GM12878 (cell line): ENCODE data around the gene PDZD7. TPM values are rescaled to one million over a fixed set of nuclear protein-coding genes. Genes with fewer than 3 reads are reported as not detected.
A peak's percentile ranks its signal among the peaks of the same experiment; 100 is the strongest.

Source experiments
- BACH1 ChIP-seq: fragments of 450-650 bp; IDR thresholded peaks from 2 replicates; pipeline ENCODE4 v1.6.1; 2017; ENCODE audit warnings: mild to moderate bottlenecking, borderline replicate concordance
- CBFB ChIP-seq: IDR thresholded peaks from 2 replicates; pipeline ENCODE4 v1.6.1; 2016; ENCODE audit warnings: antibody characterized with exemption, low read depth
- IKZF2 ChIP-seq, 2 experiments: fragments of 450-650 bp; IDR thresholded peaks; 2 replicates each; pipeline ENCODE4 v1.6.1; 2017; ENCODE audit warnings: mild to moderate bottlenecking in 2 of 2, moderate library complexity in 2 of 2
- KAT2A ChIP-seq: conservative IDR thresholded peaks from 2 replicates; pipeline ENCODE4 v1.6.1; 2011; ENCODE audit warnings: low read depth, low read length; ENCODE audit not compliant: control insufficient read depth
- MTA3 ChIP-seq: IDR thresholded peaks from 2 replicates; pipeline ENCODE4 v1.6.1; 2012; ENCODE audit warnings: low read length, inconsistent platforms, borderline replicate concordance
- NR2F1 ChIP-seq: fragments of 450-650 bp; conservative IDR thresholded peaks from 2 replicates; pipeline ENCODE4 v1.6.1; 2017; ENCODE audit warnings: mild to moderate bottlenecking
- PML ChIP-seq: IDR thresholded peaks from 2 replicates; pipeline ENCODE4 v1.6.1; 2012; ENCODE audit warnings: low read length, inconsistent platforms
- POLR2A ChIP-seq: IDR thresholded peaks from 2 replicates; pipeline ENCODE4 v1.6.1; 2011; ENCODE audit warnings: low read depth, mild to moderate bottlenecking, low read length
- PRDM15 ChIP-seq: fragments of 450-650 bp; formaldehyde crosslinking; IDR thresholded peaks from 2 replicates; pipeline ENCODE4 v1.4.0; 2020; ENCODE audit warnings: mild to moderate bottlenecking, moderate library complexity
- RB1 ChIP-seq: fragments of 450-650 bp; formaldehyde crosslinking; IDR thresholded peaks from 2 replicates; pipeline ENCODE4 v1.6.1; 2017; ENCODE audit warnings: mild to moderate bottlenecking, borderline replicate concordance
- REST ChIP-seq: IDR thresholded peaks from 2 replicates; pipeline ENCODE4 v1.6.1; 2012; ENCODE audit warnings: mild to moderate bottlenecking, low read depth, low read length
- SMAD5 ChIP-seq: IDR thresholded peaks from 2 replicates; pipeline ENCODE4 v1.6.1; 2016; ENCODE audit warnings: antibody characterized with exemption, low read depth
- SMARCA5 ChIP-seq: fragments of 450-650 bp; IDR thresholded peaks from 2 replicates; pipeline ENCODE4 v1.6.1; 2017; ENCODE audit warnings: mild to moderate bottlenecking
- SUZ12 ChIP-seq: fragments of 200-600 bp; sonication (generic); IDR thresholded peaks from one replicate; pipeline ENCODE4 v1.6.1; 2018; ENCODE audit warnings: antibody characterized with exemption, mild to moderate bottlenecking; ENCODE audit not compliant: unreplicated experiment
- TCF7 ChIP-seq: IDR thresholded peaks from 2 replicates; pipeline ENCODE4 v1.6.1; 2014; ENCODE audit warnings: antibody characterized with exemption, borderline replicate concordance
- USF2 ChIP-seq: IDR thresholded peaks from 2 replicates; pipeline ENCODE4 v1.6.1; 2011; ENCODE audit warnings: low read depth, low read length, improper control_type of control experiment, borderline replicate concordance
- ZBED1 ChIP-seq: IDR thresholded peaks from 2 replicates; pipeline ENCODE4 v1.6.1; 2016; ENCODE audit warnings: borderline replicate concordance
- ZNF207 ChIP-seq: fragments of 450-650 bp; IDR thresholded peaks from 2 replicates; pipeline ENCODE4 v1.6.1; 2014; ENCODE audit warnings: antibody characterized with exemption, mild to moderate bottlenecking, borderline replicate concordance
- ZNF622 ChIP-seq: fragments of 450-650 bp; IDR thresholded peaks from 2 replicates; pipeline ENCODE4 v1.6.1; 2017; ENCODE audit warnings: mild to moderate bottlenecking, inconsistent platforms
- polyA plus RNA-seq, 11 experiments: library from polyadenylated mRNA; depleted of rRNA in 4 of 11; unstranded in 6 of 11; stranded (reverse) in 5 of 11; fragments of >200 nt; fragmentation: Nextera tagmentation in 4 of 11; fragmentation: Illumina TruSeq in 1 of 11; extraction: Ambion mirVana in 4 of 11; extraction: Trizol in 1 of 11; gene quantifications; 1 replicate in 1 of 11; 2 replicates in 10 of 11; pipeline versions ENCODE4 v1.2.1 to v1.2.3, GENCODE V29; 2011 to 2016; ENCODE audit warnings: inconsistent platforms in 2 of 11, missing spikeins in 2 of 11, low read depth in 1 of 11
- total RNA-seq, 4 experiments: library from RNA; depleted of rRNA in 3 of 4; stranded (reverse); fragments of >200 nt in 3 of 4; fragmentation: Illumina TruSeq in 1 of 4; extraction: Trizol in 1 of 4; gene quantifications; 2 replicates each; pipeline versions ENCODE4 v1.2.1 to v1.2.3, GENCODE V29; 2013 to 2021
- TF ChIP-seq, protein P1 (sequence below): fragments of 450-650 bp; IDR thresholded peaks from 2 replicates; pipeline ENCODE4 v1.6.1; 2017; ENCODE audit warnings: low read depth, mild to moderate bottlenecking, moderate library complexity

The PDZD7 gene
- total and polyA plus RNA-seq, 10 of the 15 experiments (the other 5 are each of a cell fraction or from before 2014, with no cell fraction given), result 0.01 to 0.20 (median 0.03) TPM; not detected in 7

GRCh38 chr10:101062232-101063049 is 31.5 kb upstream of the PDZD7 start (continued):
- TF ChIP-seq, protein P1, sequence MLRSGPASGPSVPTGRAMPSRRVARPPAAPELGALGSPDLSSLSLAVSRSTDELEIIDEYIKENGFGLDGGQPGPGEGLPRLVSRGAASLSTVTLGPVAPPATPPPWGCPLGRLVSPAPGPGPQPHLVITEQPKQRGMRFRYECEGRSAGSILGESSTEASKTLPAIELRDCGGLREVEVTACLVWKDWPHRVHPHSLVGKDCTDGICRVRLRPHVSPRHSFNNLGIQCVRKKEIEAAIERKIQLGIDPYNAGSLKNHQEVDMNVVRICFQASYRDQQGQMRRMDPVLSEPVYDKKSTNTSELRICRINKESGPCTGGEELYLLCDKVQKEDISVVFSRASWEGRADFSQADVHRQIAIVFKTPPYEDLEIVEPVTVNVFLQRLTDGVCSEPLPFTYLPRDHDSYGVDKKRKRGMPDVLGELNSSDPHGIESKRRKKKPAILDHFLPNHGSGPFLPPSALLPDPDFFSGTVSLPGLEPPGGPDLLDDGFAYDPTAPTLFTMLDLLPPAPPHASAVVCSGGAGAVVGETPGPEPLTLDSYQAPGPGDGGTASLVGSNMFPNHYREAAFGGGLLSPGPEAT, result no peak
- TF ChIP-seq ZNF207, result 0 out of 2 replicates have a peak, but pooled peaks have one; percentile 39
- TF ChIP-seq REST, result no peak
- no peak for TF ChIP-seq TCF7
- no peak for TF ChIP-seq ZNF622
- no peak for TF ChIP-seq SMAD5
- no peak for TF ChIP-seq ZBED1
- no peak for TF ChIP-seq CBFB
- TF ChIP-seq NR2F1, result peak; percentile 98
- peak; percentile 59 for TF ChIP-seq POLR2A
- TF ChIP-seq SUZ12, result no peak
- TF ChIP-seq PRDM15 (CRISPR knock-in tag), result no peak
- no peak for TF ChIP-seq MTA3
- no peak for TF ChIP-seq BACH1
- TF ChIP-seq IKZF2 (IDR thresholded peaks at IDR 0.05), result no peak
- TF ChIP-seq KAT2A, result no peak
- no peak for TF ChIP-seq USF2
- TF ChIP-seq RB1, result peak; percentile 79; the same call in 1 of the 2 replicates
- TF ChIP-seq PML, result no peak
- peak; percentile 92; the same call in 1 of the 2 replicates for TF ChIP-seq SMARCA5
